HEK293T (cell line): ENCODE data around the gene KANSL1.
"Not testable (repeated sequence)": the region's sequence is repeated elsewhere in the genome, so short reads cannot be mapped to it uniquely, and the experiment has no call there.

Experiments
- CTCF ChIA-PET: fragments of 350-600 bp; formaldehyde crosslinking; extraction: SDS; loops from one replicate; lab custom pipeline; 2021; ENCODE audit warnings: antibody characterized with exemption, inconsistent platforms; lab: Yijun Ruan, JAX
- POLR2A ChIA-PET: fragments of 350-600 bp; formaldehyde crosslinking; extraction: SDS; loops from one replicate; lab custom pipeline; 2020; ENCODE audit warnings: antibody characterized with exemption, inconsistent platforms; lab: Yijun Ruan, JAX
- DNase-seq: peaks from one replicate; pipeline ENCODE4 v3.0.0; 2012; ENCODE audit warnings: mixed read lengths; ENCODE audit errors: extremely low spot score
- ARNT ChIP-seq: fragments of 450-650 bp; IDR thresholded peaks from 2 replicates; pipeline ENCODE4 v1.6.1; 2017; ENCODE audit warnings: mild to moderate bottlenecking
- BHLHE40 ChIP-seq: fragments of 450-650 bp; IDR thresholded peaks from 2 replicates; pipeline ENCODE4 v1.6.1; 2016; ENCODE audit warnings: mild to moderate bottlenecking, moderate library complexity, borderline replicate concordance
- CTBP1 ChIP-seq: fragments of 450-650 bp; IDR thresholded peaks from 2 replicates; pipeline ENCODE4 v1.6.1; 2016; ENCODE audit warnings: borderline replicate concordance
- ELF4 ChIP-seq: fragments of 450-650 bp; IDR thresholded peaks from 2 replicates; pipeline ENCODE4 v1.6.1; 2017; ENCODE audit warnings: antibody characterized with exemption
- FOXA1 ChIP-seq: fragments of 450-650 bp; IDR thresholded peaks from 2 replicates; pipeline ENCODE4 v1.6.1; 2016; ENCODE audit warnings: mild to moderate bottlenecking
- FOXK2 ChIP-seq: fragments of 450-650 bp; IDR thresholded peaks from 2 replicates; pipeline ENCODE4 v1.6.1; 2016; ENCODE audit warnings: mild to moderate bottlenecking
- FOXM1 ChIP-seq: fragments of 450-650 bp; IDR thresholded peaks from 2 replicates; pipeline ENCODE4 v1.6.1; 2017; ENCODE audit warnings: mild to moderate bottlenecking, borderline replicate concordance
- HDGF ChIP-seq: fragments of 450-650 bp; IDR thresholded peaks from 2 replicates; pipeline ENCODE4 v1.6.1; 2017; ENCODE audit warnings: antibody characterized with exemption, borderline replicate concordance
- L3MBTL2 ChIP-seq: fragments of 450-650 bp; conservative IDR thresholded peaks from 2 replicates; pipeline ENCODE4 v1.6.1; 2016; ENCODE audit warnings: mild to moderate bottlenecking
- LEF1 ChIP-seq: fragments of 450-650 bp; IDR thresholded peaks from 2 replicates; pipeline ENCODE4 v1.6.1; 2017; ENCODE audit warnings: mild to moderate bottlenecking, borderline replicate concordance
- NFRKB ChIP-seq: fragments of 450-650 bp; IDR thresholded peaks from 2 replicates; pipeline ENCODE4 v1.6.1; 2016; ENCODE audit warnings: mild to moderate bottlenecking, moderate library complexity
- PKNOX1 ChIP-seq: fragments of 450-650 bp; IDR thresholded peaks from 2 replicates; pipeline ENCODE4 v1.6.1; 2016
- SP1 ChIP-seq: fragments of 450-650 bp; IDR thresholded peaks from 2 replicates; pipeline ENCODE4 v1.6.1; 2017
- SUZ12 ChIP-seq: fragments of 450-650 bp; IDR thresholded peaks from 2 replicates; pipeline ENCODE4 v1.6.1; 2016; ENCODE audit warnings: mild to moderate bottlenecking
- TARDBP ChIP-seq: fragments of 450-650 bp; IDR thresholded peaks from 2 replicates; pipeline ENCODE4 v1.6.1; 2016
- ZNF384 ChIP-seq: fragments of 450-650 bp; IDR thresholded peaks from 2 replicates; pipeline ENCODE4 v1.6.1; 2016

Gene KANSL1

GRCh38 chr17:46027048-46027975 lies 165.9 kb downstream of the KANSL1 start:
- DNase-seq: no peak
- TF ChIP-seq ARNT: no peak
- TF ChIP-seq ELF4: no peak
- TF ChIP-seq TARDBP: no peak
- TF ChIP-seq PKNOX1: no peak
- no peak for TF ChIP-seq FOXA1
- no peak for TF ChIP-seq L3MBTL2
- TF ChIP-seq BHLHE40: no peak
- TF ChIP-seq LEF1: no peak
- no peak for TF ChIP-seq FOXM1
- no peak for TF ChIP-seq NFRKB
- TF ChIP-seq CTBP1: no peak
- TF ChIP-seq ZNF384: no peak
- TF ChIP-seq SUZ12: no peak
- TF ChIP-seq FOXK2: no peak
- no peak for TF ChIP-seq HDGF
- TF ChIP-seq SP1: no peak
- CTCF ChIA-PET: no interaction called here
- POLR2A ChIA-PET: no interaction called here

- TF ChIP-seq TARDBP (no peak), NFRKB (no peak), ARNT (no peak), FOXA1 (no peak), BHLHE40 (no peak), SUZ12 (no peak), ELF4 (no peak), PKNOX1 (no peak), L3MBTL2 (no peak), HDGF (no peak), LEF1 (no peak), CTBP1 (no peak), ZNF384 (no peak), FOXM1 (no peak)
- POLR2A ChIA-PET: no interaction called here
- DNase-seq: no peak
- CTCF ChIA-PET: no interaction called here
Measured at GRCh38 chr17:46026166-46027047, 166.8 kb downstream of the KANSL1 start.

GRCh38 chr17:46025510-46026165 lies 167.6 kb downstream of the KANSL1 start:
- TF ChIP-seq HDGF: no peak
- ChIA-PET CTCF (no interaction called here), POLR2A (no interaction called here)
- no peak for DNase-seq

- POLR2A ChIA-PET: no interaction called here
- no peak for DNase-seq
- CTCF ChIA-PET: no interaction called here
- TF ChIP-seq LEF1: no peak
- TF ChIP-seq HDGF: no peak
- no peak for TF ChIP-seq ELF4
- TF ChIP-seq TARDBP: no peak
- no peak for TF ChIP-seq CTBP1
- no peak for TF ChIP-seq SUZ12
- TF ChIP-seq L3MBTL2: no peak
- TF ChIP-seq FOXM1: no peak
- TF ChIP-seq FOXA1: no peak
- TF ChIP-seq PKNOX1: no peak
Measured at GRCh38 chr17:46025060-46025459, 168.2 kb downstream of the KANSL1 start.

GRCh38 chr17:46024590-46024989 lies 168.6 kb downstream of the KANSL1 start:
- no peak for DNase-seq
- TF ChIP-seq ZNF384: no peak
- no peak for TF ChIP-seq FOXK2
- no peak for TF ChIP-seq FOXA1
- no peak for TF ChIP-seq SUZ12
- ChIA-PET CTCF (no interaction called here), POLR2A (no interaction called here)

GRCh38 chr17:46023783-46024388 lies 169.3 kb downstream of the KANSL1 start:
- TF ChIP-seq ZNF384 (no peak), HDGF (no peak), PKNOX1 (no peak), FOXA1 (no peak), L3MBTL2 (no peak), TARDBP (no peak), BHLHE40 (no peak), ARNT (no peak), SP1 (no peak)
- POLR2A ChIA-PET: no interaction called here
- no peak for DNase-seq
- CTCF ChIA-PET: no interaction called here

GRCh38 chr17:46023366-46023765 lies 169.9 kb downstream of the KANSL1 start:
- POLR2A ChIA-PET, DNase-seq, CTCF ChIA-PET: not testable (repeated sequence)
